ENCODE data around the gene SCMH1. TPM values are rescaled to one million over a fixed set of nuclear protein-coding genes. Genes with fewer than 3 reads are reported as not detected.

The SCMH1 gene
- total RNA-seq, 1 experiment from 2014 or later: 39.5 TPM

DNA sequence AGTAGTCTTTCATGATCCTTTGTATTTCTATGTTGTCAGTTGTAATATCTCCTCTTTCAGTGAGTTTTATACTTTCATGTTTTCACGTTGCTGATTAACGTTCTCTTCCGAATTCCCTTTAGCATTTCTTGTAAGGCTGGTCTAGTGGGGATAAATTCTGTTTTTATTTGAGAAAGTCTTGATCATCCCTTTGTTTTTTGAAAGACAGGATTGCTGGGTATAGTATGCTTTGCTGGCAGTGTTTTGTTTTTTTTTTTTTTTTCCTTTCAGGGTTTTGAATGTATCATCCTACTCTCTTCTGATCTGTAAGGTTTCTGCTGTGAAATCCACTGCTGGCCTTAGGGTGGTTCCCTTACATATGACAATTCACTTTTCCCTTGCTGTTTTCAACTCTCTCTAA, 74.4 kb downstream of the SCMH1 start:
- Histone ChIP-seq H3K4me3 (no peak overlapping the region), H3K79me2 (ENCODE audit: low read depth) (no peaks in the 10 kb centered on the region), H3K4me1 (replicated peaks; ENCODE audit: insufficient read depth) (no peaks in the 10 kb centered on the region), H2AFZ (no peak overlapping the region), H3K36me3 (ENCODE audit: low read depth) (0 out of 2 replicates have a peak, but pooled peaks cover 11% of the 10 kb centered on the region), H3K9me2 (ENCODE audit: insufficient read depth) (no peaks in the 10 kb centered on the region), H3K27ac (no peak overlapping the region), H4K20me1 (ENCODE audit: insufficient read depth) (no peaks in the 10 kb centered on the region), H3K4me2 (no peak overlapping the region), H3K9me3 (ENCODE audit: insufficient read depth, low read depth) (peaks cover 15% of the 10 kb centered on the region), H3K27me3 (ENCODE audit: insufficient read depth, low read depth) (no peaks in the 10 kb centered on the region), H3F3A (ENCODE audit: insufficient read depth, low read depth) (no peaks in the 10 kb centered on the region)
- TF ChIP-seq, protein P1, sequence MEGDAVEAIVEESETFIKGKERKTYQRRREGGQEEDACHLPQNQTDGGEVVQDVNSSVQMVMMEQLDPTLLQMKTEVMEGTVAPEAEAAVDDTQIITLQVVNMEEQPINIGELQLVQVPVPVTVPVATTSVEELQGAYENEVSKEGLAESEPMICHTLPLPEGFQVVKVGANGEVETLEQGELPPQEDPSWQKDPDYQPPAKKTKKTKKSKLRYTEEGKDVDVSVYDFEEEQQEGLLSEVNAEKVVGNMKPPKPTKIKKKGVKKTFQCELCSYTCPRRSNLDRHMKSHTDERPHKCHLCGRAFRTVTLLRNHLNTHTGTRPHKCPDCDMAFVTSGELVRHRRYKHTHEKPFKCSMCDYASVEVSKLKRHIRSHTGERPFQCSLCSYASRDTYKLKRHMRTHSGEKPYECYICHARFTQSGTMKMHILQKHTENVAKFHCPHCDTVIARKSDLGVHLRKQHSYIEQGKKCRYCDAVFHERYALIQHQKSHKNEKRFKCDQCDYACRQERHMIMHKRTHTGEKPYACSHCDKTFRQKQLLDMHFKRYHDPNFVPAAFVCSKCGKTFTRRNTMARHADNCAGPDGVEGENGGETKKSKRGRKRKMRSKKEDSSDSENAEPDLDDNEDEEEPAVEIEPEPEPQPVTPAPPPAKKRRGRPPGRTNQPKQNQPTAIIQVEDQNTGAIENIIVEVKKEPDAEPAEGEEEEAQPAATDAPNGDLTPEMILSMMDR (conservative IDR thresholded peaks at IDR 0.05): no peak
- no peak for TF ChIP-seq EZH2 (IDR thresholded peaks at IDR 0.05; ENCODE audit: low read depth)
- CTCF ChIA-PET: no interaction called here
- POLR2A ChIA-PET (ENCODE audit: unreplicated experiment): no interaction called here
- intact Hi-C loops (cut with micrococcal nuclease; ENCODE audit: unreplicated experiment): no loop called here
- no TSS peak for BruUV-seq (replicated peaks)
- DNase-seq: no peak

DNA sequence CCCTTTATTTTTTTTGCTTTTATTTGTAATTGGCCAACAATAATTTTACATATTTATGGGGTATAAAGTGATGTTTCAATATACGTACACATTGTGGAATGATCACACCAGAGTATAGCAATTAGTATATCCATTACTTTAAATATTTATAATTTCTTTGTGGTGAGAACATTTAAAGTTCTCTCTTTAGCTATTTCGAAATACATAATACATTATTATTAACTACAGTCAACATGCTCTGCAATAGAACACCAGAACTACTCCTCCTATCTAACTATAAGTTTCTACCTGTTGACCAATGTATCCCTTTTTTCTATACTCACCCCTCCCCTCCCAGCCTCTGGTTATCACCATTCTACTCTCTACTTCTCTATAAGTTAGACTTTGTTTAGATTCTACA, 77.4 kb downstream of the SCMH1 start:
- Histone ChIP-seq H3K4me1 (replicated peaks; ENCODE audit: insufficient read depth) (no peaks in the 10 kb centered on the region), H3K9me3 (ENCODE audit: insufficient read depth, low read depth) (peaks cover 15% of the 10 kb centered on the region), H3K4me2 (no peak overlapping the region), H2AFZ (no peak overlapping the region), H3K27me3 (ENCODE audit: insufficient read depth, low read depth) (no peaks in the 10 kb centered on the region), H3K9me2 (ENCODE audit: insufficient read depth) (no peaks in the 10 kb centered on the region), H4K20me1 (ENCODE audit: insufficient read depth) (no peaks in the 10 kb centered on the region), H3K4me3 (no peak overlapping the region), H3F3A (ENCODE audit: insufficient read depth, low read depth) (no peaks in the 10 kb centered on the region), H3K79me2 (ENCODE audit: low read depth) (no peaks in the 10 kb centered on the region), H3K36me3 (ENCODE audit: low read depth) (0 out of 2 replicates have a peak, but pooled peaks cover 11% of the 10 kb centered on the region), H3K27ac (no peak overlapping the region)
- BruUV-seq (replicated peaks): no TSS peak
- TF ChIP-seq, protein P1 (conservative IDR thresholded peaks at IDR 0.05): no peak
- no peak for TF ChIP-seq EZH2 (IDR thresholded peaks at IDR 0.05; ENCODE audit: low read depth)
- ChIA-PET CTCF (no interaction called here), POLR2A (ENCODE audit: unreplicated experiment) (interaction anchor here (0.6 kb wide), 1 partner anchor 11 kb away, joined by 3 read pairs; no protein-coding TSS in a partner anchor)
- no peak for DNase-seq
- intact Hi-C loops (cut with micrococcal nuclease; ENCODE audit: unreplicated experiment): no loop called here

DNA sequence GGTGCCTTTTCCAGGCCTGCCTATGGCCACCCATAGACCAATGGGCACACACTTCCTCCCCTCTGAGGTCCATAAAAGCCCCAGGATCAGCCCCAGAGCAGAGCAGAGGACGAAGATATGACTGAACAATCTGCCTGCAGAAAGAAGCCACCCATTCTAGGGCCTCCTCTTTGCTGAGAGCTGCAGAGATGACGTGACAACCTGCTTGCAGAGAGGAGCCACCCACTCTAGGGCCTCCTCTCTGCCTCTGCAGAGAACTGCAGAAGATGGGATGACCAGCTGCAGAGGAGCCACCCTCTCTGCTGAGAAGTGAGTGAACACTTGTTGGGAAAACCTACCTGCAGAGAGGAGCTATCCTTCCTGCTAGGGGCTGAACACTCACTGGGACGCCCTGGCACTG, 79.7 kb downstream of the SCMH1 start:
- CTCF ChIA-PET: no interaction called here
- no peak overlapping the region for H2AFZ ChIP-seq
- no peak for TF ChIP-seq EZH2 (IDR thresholded peaks at IDR 0.05; ENCODE audit: low read depth)
- TF ChIP-seq, protein P1 (conservative IDR thresholded peaks at IDR 0.05): no peak
- no peak overlapping the region for H3K4me3 ChIP-seq
- H3K9me3 ChIP-seq (ENCODE audit: insufficient read depth, low read depth): peaks cover under 1% of the 10 kb centered on the region
- POLR2A ChIA-PET (ENCODE audit: unreplicated experiment): no interaction called here
- no peaks in the 10 kb centered on the region for H4K20me1 ChIP-seq (ENCODE audit: insufficient read depth)
- no peaks in the 10 kb centered on the region for H3K9me2 ChIP-seq (ENCODE audit: insufficient read depth)
- H3K4me2 ChIP-seq: no peak overlapping the region
- H3K36me3 ChIP-seq (ENCODE audit: low read depth): 0 out of 2 replicates have a peak, but pooled peaks cover 6% of the 10 kb centered on the region
- BruUV-seq (replicated peaks): no TSS peak
- H3K4me1 ChIP-seq (replicated peaks; ENCODE audit: insufficient read depth): no peaks in the 10 kb centered on the region
- H3K27ac ChIP-seq: no peak overlapping the region
- intact Hi-C loops (cut with micrococcal nuclease; ENCODE audit: unreplicated experiment): no loop called here
- H3K27me3 ChIP-seq (ENCODE audit: insufficient read depth, low read depth): no peaks in the 10 kb centered on the region
- no peaks in the 10 kb centered on the region for H3F3A ChIP-seq (ENCODE audit: insufficient read depth, low read depth)
- H3K79me2 ChIP-seq (ENCODE audit: low read depth): no peaks in the 10 kb centered on the region
- DNase-seq: no peak
